H4 (cell line): ENCODE results near the gene DYNC1LI2. TPM values are rescaled to one million over a fixed set of nuclear protein-coding genes. Genes with fewer than 3 reads are reported as not detected.
"Not testable (repeated sequence)": the region's sequence is repeated elsewhere in the genome, so short reads cannot be mapped to it uniquely, and the experiment has no call there.

Source experiments
- DNase-seq: peaks from one replicate; pipeline ENCODE4 v3.0.0-alpha.2; 2015; ENCODE audit warnings: low spot score
- total RNA-seq: library from RNA; depleted of rRNA; stranded (reverse); fragments of >200 nt; shearing (Covaris generic); gene quantifications from 2 replicates; pipeline ENCODE4 v1.2.3, GENCODE V29; 2014; rRNA removed

Gene DYNC1LI2
- total RNA-seq, result 47.7 and 52.8 TPM in 2 replicates

DNA sequence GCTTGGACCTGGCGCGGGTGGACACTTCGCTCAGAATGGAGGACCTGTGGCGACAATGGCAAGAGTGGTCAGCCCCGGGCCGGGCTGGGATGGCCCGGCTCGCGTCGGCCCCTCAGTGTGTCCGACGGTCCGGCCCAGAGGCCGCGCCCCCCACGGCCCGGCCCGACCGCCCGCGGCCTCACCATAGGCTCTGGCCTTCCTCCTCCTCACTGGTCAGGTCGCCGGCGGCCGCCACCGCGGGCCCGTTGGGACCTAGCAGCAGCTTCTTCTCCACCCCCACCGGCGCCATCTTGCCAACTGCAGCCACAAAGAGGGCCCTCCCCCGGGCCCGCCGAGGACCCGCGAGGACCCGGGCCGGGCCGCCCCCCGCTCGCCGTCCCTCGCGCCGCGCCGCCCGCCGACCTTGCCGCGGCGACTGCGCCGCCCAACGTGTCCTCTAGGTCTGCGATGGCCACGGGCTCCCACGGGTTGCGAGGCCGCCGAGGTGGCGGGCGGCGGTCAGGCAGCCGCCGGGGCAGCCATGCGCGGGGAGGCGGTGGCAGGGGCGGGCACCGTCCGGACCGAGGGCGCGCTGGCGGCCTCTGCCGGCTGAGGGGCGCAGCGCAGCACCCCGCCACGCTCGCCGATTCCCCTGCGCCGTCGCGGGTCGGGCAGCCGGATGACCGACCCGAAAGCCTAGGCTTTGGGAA, at the start of gene DYNC1LI2:
Gene DYNC1LI2, minus strand, starts transcription at position 307 of the 689 bp plus-strand sequence. Its CDS starts 18 bp downstream, at position 289.
- DNase-seq, result peak; percentile 42

DNA sequence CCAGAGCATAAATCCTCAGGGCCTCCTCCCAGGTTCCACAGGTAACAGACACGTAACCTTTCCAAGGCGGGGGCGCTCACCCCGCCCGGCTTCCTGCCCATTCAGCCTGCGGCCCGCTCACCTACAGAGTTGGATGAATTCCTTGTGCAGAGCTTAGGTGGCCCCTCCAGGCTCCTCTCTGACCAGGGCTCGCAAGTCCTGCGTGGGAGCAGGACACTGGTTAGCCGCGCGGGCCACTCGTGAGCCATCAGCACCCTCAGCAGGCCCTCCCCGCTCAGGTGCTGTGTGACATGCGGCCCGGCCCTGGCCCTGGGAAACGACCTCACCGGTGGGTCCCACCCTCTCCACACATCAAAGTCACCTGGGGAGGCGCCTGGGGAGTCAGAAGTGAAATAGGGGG, 49.4 kb upstream of the DYNC1LI2 start:
- DNase-seq, result no peak

DNA sequence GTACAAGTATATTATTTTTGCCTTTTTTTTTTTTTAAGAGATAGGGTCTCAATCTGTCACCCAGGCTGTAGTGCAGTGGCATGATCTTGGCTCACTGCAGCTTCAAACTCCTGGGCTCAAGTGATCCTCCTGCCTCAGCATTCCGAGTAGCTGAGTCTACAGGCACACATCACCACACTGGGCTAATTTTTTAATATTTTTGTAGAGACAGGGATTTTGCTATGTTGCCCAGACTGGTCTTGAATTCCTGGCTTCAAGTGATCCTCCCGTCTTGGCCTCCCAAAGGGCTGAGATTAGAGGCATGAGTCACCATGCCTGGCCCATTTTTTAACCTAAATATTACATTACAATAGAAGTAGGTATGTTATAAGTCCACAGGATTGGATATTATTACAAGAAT, 46.8 kb upstream of the DYNC1LI2 start:
- DNase-seq, result no peak

DNA sequence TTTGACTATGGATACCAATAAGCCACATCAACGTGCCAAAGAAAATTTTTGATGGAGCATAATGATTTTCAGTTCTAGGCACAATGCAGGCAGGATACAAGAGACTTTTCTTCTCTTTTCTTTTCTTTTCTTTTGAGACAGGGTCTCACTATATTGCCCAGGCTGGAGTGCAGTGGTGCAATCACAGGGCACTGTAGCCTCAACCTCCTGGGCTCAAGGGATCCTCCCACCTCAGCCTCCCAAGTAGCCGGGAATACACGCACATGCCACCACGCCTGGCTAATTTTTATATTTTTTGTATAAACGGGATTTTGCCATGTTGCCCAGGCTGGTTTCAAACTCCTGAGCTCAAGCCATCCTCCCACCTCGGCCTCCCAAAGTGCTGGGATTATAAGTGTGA, 42.6 kb upstream of the DYNC1LI2 start:
- DNase-seq, result not testable (repeated sequence)

DNA sequence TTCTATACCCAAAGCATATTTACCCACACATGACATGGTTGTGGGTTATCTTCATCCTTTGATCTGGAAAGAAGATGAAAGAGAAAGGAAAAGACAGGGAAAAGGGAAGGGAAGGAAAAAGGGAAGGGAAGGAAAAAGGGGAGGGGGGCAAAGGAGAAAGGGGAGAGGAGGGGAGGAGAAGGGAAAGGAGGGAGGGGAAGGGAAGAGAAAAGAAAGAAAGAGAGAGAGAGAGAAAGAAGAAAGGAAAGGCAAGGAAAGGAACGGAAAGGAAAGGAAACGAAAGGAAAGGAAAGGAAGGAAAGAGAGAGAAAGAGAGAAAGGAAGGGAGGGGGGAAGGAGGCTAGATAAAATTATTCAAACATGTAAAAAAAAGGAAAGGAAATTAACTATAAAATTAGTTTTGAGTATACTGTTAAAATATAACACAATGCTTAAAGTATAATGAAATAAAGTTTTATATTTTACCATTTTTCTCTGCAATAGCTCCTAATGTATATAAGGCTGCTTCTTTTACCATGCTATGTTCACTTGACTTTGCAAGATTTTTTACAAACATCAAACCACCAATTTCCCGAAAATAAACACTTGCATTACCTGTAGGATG, 38.8 kb upstream of the DYNC1LI2 start:
- no peak for DNase-seq

DNA sequence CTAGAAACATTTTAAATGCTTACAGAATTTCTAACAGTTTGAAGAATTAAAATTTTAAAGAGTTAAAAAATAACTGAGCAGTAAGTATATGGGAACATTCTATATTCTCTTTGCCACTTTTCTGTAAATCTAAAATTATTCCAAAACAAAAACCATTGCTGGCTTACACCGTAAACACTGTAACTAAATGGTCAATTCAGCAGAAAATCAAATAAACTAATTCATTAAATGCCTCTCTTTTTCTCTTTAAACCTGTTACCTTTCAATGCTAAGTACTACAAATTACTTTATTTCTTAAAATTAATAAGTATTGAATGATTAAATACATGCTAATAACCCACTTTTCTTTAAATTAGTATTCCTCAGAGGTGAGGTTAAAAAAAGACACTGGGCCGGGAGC, 36.0 kb upstream of the DYNC1LI2 start:
- no peak for DNase-seq

DNA sequence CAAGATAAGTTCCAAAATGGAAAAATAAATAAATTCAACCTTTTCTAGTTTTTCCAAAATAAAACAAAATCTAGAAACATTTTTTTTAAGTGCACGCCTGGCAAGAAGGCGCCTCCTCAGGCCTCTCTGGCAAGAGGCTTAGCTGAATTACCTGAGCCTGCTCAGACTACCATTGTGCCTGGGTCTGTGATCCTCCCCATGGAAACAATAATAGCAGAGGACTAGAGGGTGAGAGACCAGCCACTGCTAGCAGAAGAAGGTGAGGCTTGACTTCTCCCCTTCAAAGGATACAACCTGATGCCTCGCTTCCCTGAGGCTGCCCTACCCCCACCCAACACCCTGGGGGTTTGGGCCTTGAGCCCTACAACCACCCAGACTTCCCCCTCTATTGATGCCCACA, 35.1 kb upstream of the DYNC1LI2 start:
- DNase-seq, result no peak

DNA sequence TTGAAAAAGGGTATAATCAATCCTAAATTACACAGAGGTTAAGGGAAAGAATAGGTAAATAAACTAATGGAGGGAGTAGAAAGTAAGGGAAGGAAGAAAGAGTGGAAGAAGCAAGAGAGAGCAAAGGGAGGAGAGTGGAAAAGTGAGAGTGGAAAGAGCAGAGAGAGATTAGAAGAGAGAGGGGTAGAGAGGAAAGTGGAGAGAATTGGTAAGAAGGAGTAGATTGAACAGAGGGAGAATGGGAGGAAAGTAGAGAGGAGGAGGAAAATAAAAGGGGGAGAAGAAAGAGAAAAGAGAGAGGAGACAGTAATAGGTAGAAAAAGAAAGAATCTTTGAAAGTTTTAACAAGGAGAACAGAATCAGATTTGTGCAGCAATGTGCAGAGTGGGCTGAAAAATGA, 25.0 kb upstream of the DYNC1LI2 start:
- DNase-seq, result no peak

DNA sequence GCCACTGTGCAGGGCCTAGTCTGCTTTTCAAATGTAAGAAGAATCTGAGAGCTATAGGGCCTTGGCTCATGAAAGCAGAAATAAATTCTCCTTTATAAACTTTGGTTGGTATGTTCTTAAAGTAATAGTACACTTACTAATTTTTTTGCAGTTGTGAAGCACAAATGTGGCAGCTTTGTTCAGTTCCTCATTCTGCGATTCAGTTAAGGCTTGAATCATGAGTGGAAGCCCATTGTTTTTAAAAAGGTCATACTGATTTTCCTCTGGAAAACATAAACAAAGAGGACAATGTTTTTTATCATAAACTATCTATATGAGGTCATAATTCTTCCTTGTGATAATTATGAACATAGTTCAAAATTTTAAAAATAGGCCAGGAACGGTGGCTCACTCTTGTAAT, 23.6 kb upstream of the DYNC1LI2 start:
- DNase-seq, result no peak

DNA sequence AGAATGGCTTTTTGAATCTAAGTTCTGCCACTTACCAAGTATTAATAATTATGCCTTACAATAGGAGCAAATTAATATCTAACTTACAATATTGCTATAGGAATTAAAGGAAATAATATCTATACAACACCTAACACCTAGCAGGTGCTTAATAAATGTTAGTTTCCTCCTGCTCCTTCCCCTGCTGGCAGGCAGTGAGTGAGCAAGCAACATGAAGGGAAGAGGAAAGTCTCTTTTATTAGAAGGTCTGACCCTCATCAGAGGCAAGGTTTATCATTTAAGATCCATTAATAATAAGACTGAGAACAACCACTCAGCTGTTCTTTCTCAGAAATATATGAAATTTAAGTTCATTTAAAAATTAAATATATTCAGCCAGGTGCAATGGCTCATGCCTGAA, 6.7 kb upstream of the DYNC1LI2 start:
- no peak for DNase-seq

DNA sequence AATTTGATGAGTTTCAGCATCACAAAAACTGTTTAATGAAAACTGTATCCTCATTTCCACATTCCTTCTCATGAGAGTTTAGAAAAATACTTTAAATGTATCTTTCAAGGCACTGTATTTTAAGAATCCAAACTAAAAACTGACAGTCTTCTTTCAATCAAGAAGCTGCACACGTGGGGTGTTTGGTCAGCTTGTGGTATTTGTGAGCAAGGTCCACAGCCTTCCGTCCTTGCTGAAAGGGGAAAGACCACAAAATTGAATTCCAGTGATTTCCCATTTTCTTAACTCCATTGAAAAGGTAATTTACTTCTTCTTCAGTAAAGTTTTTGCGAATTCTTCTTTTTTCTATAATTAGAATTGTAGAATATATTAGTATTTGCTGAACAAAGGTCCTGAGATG, 3.4 kb upstream of the DYNC1LI2 start:
- DNase-seq, result no peak

DNA sequence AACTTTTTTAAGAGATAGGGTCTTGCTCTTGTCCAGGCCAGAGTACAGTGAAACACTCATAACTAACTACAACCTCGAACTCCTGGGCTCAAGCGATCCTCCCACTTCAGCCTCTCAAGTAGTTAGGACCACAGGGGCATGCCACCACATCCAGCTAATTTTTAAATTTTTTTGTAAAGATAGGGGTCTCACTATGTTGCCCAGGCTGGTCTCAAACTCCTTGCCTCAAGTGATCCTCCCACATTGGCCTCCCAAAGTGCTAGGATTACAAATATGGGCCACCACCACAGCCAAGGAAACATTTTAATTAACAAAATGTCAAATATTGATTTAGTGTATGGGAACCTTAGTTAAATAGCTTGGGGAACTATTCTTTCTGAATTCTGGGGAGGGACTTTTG, 2.8 kb upstream of the DYNC1LI2 start:
- no peak for DNase-seq

DNA sequence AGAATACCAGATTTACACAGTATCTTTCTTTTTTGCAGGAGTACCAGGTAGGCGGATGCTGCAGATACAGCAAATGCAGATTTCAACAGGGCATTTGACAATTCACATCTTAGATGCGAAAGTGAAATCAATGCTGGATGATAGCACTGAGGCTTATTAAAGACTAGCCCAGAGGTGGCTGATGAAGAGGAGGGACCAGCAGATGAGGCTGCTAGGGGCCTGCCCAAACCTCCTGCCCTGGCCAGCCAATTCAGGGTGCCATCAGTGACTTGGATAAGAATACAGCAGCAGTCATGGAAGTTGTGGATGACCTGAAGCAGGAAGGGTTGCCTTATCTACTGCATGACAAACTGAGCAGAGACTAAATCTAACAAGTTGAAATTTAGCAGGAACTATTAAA, 1.5 kb upstream of the DYNC1LI2 start:
- DNase-seq, result no peak

DNA sequence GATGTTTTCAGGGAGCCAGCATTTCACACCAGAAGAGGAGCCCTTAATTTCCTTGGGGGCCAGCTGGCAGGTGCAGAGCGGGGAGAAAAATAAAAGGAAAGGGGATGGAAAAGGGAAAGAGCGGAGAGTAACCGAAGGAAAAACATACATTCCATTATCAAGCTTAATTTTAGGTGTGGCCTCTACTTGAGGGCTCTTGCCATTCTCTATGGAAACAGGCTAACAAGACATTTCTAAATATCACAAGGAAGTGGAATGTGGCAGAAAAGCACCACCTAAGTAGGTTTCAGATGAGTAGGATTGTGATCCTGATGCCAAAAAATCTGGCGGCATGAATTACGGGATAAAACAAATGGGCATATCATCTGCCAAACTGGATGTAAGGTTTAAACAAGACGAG, 970 bp upstream of the DYNC1LI2 start:
- DNase-seq, result no peak

DNA sequence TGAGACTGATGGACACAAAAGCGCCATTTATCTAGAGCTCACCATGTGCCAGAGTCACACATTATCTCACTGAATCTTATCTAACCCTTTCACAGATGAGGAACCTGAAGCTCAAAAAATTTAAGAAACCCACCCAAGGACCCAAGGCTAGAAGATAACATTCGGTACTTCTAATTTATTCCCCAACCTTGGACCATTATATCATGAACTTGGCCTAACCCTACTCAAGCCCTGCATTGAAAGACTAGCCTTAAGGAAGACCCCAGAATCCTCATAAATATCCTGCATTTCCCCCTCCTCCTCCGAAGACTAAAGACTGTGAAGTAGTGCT, 548 bp upstream of the DYNC1LI2 start:
- DNase-seq, result no peak

DNA sequence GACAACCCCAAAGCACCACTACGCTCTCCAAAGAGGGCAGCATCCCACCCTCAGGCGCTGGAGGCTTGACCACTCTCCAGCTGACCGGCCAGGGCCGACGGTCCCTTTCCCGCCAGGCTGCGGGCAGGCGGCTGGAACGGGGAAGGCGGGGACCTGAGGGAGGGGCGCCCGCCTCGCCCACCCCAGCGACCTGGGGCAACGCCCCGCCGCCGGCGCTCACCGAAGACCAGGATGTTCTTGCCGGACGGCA, 431 bp downstream of the DYNC1LI2 start:
- DNase-seq, result no peak

DNA sequence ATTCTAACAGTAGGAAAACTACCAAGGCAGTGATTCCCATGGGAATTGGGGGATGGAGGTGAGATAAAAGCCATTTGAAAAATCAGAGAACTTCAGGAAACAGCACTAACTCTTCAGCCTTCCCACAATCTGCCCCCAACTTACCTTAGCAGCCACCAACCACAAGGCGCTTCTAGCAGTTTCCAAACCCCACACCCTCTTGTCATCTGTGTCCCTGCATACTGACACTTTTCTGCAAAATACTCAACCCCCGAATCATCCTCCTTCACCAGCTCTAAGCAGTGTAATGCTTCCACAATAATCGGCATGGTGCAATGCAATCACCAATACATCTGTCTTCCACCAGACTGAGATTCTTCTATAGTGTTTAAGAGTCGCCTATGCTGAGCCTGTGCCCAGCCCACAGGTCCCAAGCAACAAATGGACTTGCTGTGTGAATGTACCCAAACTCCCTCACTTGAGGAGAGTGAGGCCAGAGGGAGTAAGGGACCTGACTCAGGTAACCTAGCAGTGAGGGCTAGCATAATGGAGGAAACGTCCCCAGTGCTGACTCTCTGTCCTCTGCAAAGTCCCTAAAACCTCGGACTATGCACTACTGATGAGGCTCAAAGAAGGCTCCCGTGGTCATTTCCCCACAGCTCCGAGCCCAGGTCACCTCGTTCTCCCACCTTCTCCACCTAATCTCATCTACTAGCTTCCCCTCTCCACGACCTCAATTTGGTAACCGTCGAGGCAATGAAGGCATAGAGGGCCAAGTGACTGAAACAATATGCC, 943 bp downstream of the DYNC1LI2 start:
- DNase-seq, result no peak

DNA sequence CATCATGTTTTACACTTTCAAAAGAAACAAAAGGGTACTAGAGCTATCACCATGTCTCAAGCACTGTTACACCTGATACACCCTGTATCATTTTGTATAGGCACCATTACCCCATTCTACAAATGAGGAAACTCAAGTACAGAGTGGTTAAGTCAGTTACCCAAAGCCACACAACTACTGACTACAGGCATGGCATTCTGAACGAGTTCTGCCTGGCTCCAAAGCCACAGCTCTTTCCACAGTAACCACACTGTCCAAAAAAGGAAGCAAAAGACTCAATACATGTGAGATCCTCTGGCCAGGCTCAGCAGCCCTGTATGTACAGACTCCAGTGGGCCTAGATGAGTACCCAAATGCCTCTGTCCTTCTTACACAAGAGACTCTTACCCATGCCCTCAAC, 4.7 kb downstream of the DYNC1LI2 start:
- DNase-seq, result no peak

DNA sequence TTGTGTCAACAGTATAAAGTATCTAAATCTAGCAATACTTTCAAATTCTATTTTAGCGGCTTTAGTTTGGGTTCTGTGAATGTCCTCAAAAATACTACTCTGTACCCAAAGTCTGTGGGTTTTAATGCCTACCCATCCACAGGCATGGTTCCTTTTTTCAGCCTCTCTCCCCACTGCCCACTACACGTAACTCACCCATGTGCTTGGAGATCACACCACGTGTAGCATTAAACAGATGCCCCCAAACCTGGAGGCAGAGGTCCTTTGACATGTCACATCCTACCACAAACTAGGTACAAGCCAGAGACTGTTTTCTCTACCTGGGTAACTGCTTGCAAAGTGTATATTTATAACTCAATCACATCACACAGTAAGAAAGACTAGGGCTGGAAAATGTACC, 5.4 kb downstream of the DYNC1LI2 start:
- DNase-seq, result no peak

DNA sequence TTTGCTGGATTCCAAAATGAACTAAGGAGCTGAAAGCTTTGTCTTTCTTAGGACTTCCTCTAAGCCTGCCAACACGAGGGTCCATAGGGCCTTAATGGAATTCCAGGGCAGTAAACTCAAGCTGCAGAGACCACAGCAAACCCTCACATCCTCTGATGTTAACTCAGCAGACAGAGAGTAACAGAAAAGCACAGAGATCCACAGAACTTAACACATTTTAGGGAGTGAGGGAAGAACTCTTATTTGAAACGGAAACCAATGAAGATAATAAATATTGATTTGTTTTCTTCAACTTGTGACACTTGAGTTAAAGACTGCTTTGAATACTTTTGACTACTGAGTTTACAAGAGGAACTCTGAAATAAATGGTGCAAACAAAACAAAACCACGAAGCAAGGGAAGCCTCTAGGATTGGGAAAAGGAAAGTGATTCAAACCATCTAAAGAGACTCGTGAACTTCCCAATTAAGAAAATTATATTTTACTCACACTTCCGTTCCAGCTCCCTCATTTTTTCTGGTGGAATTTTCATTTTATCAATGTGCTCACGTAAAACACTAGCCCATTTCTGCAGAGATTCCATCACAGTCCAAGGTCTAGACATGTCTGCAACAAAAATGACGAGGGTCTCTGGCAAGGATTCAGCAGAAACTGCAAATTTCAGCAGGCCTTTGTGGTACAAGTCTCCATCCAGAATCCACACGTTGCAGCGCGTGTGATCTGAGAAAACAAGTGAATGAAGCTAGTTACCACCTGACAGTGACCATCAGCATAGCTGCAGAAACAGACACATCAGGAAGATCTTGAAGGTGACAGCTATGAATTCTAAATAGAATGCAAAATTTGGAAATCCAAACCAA, 9.2 kb downstream of the DYNC1LI2 start:
- DNase-seq, result peak; percentile 41

DNA sequence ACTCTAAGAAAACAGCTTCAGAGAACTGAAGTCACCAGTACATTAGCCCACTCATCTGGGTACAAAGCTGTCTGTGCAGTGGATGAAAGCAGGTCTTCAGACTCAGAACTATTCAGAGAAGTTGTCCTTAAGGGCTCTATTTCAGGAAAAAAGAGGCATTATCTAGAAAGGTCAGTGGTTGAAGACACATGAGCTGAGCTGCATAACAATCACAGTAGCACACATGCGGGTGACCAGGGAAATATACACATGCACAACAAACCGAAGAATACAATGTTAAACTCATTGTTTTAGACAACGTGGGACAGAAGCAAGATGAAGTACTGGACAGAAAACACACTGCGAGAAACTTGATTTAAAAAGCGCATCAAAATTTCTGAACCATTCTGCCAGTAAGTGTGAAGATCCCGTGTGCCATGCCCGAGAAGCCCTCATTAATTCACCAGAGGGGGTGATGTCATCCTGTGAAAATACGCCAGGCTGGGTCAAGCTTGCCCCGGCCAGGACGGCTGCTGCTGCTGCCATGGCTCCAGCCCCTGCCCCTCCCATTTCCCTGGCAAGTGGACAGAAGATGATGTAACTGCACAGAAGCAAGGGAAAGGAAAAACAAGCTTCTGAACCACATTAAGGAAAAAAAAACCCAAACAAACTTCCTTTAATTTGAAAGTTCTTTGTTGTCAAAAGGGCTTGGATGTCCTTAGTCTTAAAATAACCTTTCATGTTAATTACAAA, 10.1 kb downstream of the DYNC1LI2 start:
- peak; percentile 91 for DNase-seq

DNA sequence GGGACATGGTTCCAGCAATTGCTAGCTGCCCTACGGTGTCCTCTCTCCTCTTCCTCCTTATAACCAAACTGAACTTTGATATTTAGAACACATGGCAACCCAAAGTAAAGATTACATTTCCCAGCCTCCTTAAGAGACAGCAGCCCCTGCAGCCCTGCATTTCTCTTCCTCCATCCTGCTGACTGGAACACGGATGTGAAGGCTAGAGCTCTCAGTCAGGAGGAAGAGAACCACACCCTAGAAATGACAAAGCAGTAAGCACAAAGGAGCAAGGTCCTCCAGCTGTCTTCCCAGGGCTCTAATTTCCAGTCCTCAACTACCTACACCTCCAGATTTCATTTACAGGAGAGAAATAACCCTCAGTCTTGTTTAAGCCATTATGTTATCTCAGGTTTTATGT, 10.9 kb downstream of the DYNC1LI2 start:
- no peak for DNase-seq
